GM18526 (cell line): ENCODE results near the gene NUDCD3.

Experiments
- POLR2A ChIP-seq: IDR thresholded peaks from 3 replicates; pipeline ENCODE4 v1.6.1; 2011; ENCODE audit not compliant: insufficient read length; ENCODE audit errors: extremely low read depth

The NUDCD3 gene

DNA sequence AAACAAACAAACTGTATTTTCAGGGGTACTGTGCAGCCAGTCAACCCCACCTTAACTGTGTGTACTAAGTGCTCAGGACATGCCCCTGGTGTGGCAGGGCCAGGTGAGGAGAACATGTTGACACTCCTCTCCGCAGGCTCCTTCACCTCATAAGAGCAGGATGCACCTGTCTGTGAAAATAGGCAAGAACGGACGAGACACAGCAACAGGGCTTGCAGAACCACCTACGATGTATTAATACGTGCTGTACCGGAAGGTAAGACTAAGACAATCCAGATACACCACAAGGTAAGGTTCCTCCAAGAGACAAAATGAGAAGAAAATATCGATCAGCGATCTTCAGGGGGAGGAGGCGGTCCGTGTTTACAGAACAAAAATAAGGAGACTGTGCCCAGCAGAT is 99.3 kb downstream of the NUDCD3 start:
- TF ChIP-seq POLR2A, result no peak

DNA sequence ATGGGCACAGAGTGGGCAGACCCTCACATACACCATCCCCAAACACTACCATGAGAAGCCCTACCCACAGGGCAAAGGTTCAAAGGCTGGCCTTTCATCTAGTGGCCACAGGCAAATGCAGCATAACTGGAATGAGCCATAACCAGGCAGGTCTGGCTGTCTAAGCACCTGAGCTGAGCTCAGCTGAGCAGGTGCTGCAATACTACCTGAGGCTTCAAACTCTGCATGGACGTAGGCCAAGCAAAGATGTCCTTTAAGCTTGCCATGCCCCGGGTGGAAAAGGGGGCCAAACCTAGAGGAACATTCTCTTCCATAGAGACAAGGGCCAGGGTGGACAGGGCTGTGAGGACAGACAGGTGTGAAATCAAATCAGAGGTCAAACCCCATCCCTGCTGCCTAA is 99.8 kb downstream of the NUDCD3 start:
- no peak for TF ChIP-seq POLR2A

DNA sequence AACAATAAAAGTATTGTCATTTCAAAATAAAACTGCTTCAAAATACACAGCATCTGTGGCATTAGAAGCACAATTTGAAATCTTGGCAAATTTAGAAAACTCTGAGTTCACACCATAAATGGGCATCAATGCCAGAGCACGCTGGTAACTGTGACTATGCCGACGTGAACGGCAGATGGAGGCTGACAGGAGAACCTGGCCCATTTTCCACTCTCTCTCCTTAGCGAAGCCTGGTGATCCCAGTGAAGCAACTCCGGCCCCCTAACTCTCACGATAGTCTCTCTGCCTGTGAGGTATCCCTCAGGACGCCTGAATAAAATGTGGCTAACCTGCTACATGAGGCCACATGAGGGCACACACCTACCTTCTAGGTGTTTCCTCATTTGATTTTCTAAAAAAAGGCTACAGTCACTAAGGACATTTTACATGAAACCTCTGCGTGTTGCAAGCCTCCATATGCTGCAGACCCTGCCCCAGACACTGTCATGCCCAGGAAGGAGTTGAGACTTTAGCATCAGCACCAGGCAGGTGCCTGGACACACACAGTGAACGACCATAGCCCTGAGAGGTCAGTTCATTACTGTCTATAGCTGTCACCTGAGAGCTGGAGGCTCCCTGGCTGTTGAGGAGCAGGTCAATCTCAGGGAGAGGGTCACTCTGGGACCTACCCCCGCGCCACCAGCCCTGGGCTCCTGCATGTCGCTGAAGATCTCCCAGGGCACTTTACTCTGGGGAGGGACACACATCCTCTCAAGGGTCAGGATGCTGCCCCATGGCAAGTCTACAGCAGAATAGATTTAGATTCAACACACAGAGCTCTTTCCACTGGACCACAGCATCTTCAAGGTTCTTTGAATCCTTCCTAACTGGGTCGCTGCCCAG is 102.1 kb downstream of the NUDCD3 start:
- TF ChIP-seq POLR2A, result no peak

DNA sequence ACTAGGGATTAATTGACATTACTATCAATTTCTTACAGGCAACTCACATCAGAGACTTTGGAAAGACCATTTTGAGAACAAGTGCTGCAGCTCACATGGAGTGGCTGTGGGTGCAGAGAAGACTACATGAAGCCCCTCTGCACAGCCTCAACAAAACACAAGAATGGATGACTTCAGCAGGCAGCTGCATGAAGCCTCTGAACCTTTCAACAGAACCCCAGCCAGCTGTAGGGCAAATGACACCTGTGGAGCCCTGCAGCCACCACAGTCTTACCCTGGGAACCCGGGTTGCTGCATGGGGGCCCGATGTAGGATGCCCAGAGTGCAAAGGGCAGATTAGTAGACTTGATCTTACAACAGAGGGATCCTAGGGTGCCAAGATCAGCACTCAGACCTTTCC is 103.1 kb downstream of the NUDCD3 start:
- TF ChIP-seq POLR2A, result no peak

DNA sequence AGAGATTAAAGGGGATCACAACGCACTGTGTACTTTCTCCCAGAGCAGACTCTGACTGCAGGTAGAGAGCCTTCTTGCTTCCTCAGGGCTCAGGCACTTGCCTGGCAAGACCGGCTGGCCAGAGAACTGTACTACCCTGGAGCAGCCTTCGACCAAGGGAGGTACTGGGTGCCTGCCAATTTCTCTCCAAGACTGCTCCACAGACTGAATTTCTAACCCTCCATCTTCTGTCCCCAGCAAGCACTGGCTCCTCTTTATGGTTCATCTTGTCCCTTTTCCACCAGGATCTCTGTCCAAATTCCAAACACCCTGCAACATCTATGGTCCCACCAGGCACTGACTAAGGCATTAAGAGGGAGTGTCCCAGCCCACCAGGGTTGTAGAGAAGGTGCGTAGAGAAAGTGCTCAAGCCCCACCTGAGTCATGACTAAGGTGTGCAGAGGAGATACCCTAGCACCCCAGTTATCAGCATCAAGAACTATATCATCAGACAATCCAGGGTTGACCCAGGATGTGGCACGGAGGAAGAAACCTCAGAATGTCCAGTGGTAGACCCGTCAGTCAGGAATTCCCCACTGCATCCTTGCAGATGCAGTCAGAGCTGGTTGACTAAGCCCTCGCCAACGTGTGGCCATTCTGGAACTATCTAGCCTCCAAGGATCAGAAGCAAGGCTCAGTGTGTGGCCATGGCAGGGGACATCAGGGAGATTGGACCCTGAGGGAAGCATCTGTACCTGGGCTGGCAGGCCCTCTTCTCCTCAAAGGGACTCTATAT is 104.1 kb downstream of the NUDCD3 start:
- no peak for TF ChIP-seq POLR2A

DNA sequence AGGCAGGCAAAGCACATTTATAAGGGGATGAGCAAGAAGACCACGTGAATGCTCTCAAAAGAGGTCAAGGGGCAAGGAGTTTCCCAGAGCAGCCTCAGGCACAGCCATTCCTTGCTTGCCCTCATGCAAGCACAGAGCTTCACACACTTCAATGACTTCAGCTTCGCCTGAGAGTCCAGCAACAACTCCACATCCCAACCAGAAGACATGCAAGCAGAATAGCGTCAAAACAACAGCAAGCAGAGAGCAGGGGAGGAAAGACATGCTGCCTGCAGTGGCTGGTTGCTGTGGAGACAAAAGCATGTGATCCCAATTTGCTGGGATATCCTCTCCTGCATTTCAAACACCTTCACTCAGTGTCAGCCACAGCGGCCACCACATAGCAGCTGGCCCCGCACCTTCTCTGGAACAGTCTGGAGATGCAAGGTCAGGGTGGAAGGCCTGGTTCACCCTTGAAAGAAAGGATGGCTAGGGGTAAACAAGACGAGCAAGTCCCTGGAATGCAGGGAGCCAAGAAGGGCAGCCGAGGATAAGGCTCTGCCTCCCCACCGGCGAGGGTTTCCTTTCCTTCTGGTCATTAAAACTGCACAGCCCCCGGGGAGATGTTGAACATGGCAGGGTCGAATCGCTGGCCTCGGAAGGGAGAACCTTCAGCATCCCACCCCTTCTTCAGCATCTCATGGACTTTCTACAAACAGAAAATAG is 104.9 kb downstream of the NUDCD3 start:
- TF ChIP-seq POLR2A, result no peak

DNA sequence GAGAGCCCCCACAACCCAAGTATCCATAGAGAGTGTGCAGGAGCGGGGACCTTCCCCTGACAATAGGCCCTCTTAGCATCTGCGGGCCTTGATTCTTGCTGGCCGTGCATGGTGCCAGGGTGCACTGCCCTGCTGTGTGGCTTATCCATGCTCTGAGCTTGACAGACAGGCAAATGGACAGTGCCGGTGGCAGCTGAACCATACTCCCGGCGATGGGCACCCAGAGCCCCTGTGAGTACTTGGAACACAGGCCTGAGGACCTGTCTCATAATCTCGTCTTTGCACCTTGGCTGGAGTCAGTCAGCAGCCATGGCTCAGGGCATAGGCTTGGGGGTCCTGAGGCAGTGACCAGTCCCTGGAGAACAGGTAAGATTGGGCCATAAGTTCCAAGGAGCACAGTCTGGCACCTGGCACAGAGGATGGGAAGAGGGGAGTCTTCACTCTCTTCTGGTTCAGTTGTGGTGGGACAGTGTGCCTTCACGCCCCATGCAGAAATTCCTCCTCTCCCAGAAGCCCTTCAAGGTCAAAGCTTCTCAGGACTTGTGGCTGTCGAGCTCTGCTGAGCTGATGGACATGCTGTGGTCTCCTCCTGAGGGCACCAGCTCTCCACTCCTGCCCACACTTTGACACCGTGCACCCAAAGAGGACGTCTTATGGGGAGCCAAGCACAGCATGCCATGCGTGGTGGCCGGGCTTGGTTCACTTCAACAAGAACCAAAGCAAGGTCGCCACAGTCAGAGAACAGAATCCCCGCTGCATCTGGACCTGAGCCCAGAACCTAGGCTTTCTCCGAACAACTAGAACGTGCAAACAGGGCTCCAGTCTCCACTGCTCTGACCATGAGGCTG is 105.6 kb downstream of the NUDCD3 start:
- TF ChIP-seq POLR2A, result no peak

DNA sequence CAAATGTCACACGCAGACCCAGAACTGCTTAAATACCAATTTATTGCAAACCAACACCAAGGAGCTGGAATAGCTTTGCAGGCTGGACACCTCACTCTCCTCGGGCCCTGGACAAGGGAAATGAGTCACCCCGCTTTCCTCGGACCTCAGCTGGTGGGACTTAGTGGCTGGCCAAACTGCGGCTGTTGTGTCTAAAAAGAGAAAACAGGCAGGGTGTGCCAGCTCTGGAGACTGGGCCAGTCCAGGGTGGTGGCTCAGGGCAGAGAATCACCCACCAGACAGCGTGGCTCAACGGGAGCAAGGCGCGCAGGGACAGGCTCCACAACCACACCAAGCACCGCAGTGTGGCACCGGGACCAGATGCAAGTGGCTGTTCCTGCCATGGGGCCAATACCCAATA is 106.9 kb downstream of the NUDCD3 start:
- no peak for TF ChIP-seq POLR2A

DNA sequence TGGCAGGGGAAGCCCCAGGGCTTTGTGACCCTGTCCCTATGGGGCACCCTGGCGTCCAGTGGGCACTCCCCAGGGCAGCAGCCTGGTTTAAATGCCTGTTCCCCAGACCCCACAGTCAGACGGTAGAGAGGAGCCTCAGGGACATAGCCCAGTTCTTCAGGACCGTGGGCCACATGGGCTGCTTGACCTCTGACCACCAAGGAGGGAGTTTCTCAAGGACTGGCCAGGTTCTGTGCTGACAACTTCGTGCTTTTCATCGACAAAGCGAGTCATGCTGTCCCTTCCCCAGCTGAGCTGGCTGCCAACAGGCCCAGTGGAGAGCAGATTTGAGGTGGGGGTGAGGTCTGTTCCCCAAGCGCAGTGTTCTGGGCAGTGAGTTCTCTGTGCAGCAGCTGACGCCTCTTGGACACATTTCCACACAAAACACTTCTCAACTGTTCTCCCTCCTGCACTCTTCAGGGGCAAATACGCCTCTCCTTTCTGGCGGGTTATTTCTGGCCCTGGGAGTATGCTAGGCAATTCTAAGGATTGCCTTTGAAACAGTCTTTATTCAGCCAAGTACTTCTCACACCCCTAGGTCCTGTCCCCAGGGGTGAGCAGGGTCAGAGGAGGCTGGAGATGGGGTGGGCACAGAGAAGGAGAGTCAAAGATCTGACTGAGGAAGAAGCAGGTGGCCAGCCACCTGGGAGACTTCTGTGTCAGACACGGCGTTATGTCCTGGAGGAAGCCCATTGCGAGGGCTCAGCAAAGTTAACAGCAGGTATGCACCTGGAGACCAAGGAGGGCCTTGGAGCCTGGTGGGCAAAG is 107.8 kb downstream of the NUDCD3 start:
- TF ChIP-seq POLR2A, result no peak

DNA sequence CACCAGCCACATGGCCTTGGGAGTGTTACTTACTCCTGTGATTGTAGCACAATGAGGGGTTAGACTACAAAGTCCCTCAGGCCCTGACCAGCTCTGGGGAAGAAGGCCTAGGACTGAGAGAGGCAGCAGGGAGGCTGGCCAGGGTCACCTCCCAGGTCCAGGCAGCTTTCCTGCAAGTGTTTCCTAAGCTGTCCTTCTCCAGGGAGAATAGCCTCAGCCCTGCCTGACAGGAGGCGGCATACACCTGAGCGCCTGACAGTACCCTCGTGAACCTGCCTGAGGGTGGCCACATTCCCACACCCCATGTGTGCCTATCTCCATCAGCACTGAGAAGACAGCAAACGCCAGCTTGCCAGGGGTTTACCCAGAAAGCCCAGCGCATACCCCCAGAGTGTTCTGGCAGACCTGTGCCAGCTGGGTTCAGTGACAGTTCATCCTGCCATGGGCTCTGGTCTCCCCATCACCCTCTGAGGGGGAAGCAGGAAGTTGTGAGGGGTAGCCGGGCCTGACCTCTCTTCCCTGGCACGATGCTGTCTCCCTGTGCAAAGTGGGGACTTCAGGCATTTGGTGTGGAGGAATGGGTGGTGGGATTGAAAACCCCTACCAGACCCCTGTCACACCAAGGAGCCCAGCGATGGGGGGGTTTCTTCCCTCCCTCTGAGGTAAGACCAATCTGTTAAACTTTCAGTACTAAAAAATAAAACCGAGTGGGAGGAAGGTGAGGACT is 108.8 kb downstream of the NUDCD3 start:
- TF ChIP-seq POLR2A, result no peak

DNA sequence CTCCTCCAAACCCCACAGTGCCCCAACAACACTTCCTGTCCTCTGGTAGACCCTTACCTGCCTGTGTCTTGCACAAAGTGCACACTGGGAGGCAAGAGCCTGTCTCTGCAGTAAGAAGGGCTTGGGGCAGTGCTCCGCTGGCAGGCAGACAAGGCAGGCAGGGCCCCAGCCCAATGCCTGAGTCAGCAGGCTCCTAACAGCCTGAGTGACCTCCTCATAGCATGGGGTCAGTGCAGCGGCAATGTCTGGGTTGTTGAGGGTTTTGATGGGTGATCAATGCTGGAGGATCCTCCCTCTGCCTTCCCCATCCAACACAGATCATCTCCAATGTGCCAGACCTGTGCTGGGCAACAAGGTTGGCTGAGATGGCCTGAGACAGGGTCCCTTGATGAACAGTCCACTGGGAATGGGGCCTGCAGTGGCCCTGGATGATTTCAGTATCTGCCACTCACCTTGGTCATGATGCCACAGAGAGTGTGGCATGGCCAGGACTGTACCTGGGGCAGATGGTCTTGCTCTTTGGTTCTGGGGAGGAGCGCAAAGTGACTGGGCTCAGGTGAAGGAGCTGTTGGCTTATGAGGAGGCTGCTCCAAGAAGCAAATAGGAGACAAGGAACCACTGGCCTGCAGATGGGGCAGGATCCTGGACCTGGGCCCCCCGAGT is 109.5 kb downstream of the NUDCD3 start:
- no peak for TF ChIP-seq POLR2A

DNA sequence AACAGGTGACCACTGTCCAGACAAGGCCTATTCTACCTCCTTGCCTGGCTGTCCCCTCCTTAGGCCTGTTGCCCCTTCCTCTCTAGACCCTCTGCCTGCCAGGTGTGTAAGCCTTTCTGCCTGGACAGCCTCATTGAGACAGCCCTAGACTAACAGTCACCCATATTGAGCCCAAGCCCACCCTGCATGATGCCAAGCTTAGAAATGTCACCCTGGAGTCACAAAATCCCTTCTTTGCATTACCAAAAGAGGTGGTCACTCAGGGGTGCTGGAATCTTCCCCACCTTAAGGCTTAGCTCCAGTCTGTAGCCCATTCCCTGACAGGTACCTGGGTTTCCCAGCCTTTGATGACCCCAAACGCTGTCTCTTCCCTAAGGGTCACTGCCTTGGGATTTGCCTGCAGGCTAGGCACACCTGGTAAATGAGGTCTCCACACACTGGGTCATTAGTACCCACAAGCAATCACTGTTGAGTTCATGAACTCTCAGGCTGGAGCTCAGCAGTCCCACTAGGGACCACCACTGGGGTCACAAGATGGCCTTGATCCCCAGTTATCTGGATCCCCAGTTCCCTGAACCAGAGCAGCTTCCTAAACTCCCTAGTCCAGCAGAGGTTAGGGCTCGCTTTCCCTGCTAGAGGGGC is 110.1 kb downstream of the NUDCD3 start:
- no peak for TF ChIP-seq POLR2A

DNA sequence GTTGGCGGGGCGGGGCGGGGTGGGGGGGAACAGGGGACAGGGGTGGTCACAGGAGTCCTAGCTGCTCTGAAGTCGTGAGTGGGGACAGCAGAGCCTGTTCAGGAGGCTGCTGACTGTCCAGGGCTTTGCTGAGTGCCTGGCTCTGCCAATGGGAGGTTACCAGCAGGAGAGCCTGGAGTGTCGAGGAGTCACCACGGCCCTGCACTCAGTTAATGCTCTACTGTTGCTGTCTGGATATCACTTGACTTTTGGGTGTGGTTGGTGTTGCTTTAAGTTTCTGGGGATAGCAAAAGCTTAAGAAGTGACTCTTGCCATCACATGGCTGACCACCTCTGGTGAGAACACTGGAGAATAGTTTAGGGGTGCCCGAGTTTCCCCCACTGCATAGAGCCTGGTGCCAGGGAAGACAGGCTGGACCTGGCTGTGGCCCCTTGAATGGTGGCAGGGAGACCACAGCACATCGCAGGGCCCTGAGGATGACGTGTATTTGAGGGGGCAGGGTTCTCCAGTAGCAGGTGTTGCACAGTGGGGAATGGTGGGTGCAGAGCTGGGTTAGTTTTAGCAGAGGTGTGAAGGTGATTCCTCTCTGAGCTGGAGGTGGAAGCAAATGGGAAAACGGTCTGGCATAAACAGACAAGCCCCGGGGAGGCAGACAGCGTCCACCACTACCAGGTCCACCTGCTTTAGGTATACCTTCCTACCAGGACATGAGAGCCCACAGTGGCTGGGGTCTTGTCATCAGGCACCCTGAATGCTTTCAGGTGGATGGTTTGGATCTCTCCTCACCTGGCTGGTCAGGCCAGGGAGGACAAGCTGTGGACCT is 110.9 kb downstream of the NUDCD3 start:
- TF ChIP-seq POLR2A, result no peak
